ENCODE measurements around the gene PPP1R13L.

Gene PPP1R13L

GRCh38 chr19:45444318-45445041 lies 39.6 kb upstream of the PPP1R13L start:
- DNase-seq (ENCODE audit: low spot score) (peak; percentile 79), ATAC-seq (ENCODE audit: low read depth) (peak; percentile 20)
- H3K4me1 ChIP-seq (ENCODE audit: insufficient read depth, poor library complexity, severe bottlenecking), result peaks cover 44% of the 10 kb centered on the region
- H3K27ac ChIP-seq (ENCODE audit: poor library complexity, severe bottlenecking), result peak overlapping the region; percentile 90
- no peaks in the 10 kb centered on the region for H3K36me3 ChIP-seq (ENCODE audit: low read depth)
- no peak overlapping the region for H3K4me3 ChIP-seq (ENCODE audit: severe bottlenecking)
- no peaks in the 10 kb centered on the region for H3K9me3 ChIP-seq (ENCODE audit: severe bottlenecking)
- no peaks in the 10 kb centered on the region for H3K27me3 ChIP-seq (ENCODE audit: insufficient read depth, poor library complexity, severe bottlenecking)
- TF ChIP-seq, protein P1, sequence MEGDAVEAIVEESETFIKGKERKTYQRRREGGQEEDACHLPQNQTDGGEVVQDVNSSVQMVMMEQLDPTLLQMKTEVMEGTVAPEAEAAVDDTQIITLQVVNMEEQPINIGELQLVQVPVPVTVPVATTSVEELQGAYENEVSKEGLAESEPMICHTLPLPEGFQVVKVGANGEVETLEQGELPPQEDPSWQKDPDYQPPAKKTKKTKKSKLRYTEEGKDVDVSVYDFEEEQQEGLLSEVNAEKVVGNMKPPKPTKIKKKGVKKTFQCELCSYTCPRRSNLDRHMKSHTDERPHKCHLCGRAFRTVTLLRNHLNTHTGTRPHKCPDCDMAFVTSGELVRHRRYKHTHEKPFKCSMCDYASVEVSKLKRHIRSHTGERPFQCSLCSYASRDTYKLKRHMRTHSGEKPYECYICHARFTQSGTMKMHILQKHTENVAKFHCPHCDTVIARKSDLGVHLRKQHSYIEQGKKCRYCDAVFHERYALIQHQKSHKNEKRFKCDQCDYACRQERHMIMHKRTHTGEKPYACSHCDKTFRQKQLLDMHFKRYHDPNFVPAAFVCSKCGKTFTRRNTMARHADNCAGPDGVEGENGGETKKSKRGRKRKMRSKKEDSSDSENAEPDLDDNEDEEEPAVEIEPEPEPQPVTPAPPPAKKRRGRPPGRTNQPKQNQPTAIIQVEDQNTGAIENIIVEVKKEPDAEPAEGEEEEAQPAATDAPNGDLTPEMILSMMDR (IDR thresholded peaks at IDR 0.05; ENCODE audit: poor library complexity, severe bottlenecking), result peak; percentile 24

DNA sequence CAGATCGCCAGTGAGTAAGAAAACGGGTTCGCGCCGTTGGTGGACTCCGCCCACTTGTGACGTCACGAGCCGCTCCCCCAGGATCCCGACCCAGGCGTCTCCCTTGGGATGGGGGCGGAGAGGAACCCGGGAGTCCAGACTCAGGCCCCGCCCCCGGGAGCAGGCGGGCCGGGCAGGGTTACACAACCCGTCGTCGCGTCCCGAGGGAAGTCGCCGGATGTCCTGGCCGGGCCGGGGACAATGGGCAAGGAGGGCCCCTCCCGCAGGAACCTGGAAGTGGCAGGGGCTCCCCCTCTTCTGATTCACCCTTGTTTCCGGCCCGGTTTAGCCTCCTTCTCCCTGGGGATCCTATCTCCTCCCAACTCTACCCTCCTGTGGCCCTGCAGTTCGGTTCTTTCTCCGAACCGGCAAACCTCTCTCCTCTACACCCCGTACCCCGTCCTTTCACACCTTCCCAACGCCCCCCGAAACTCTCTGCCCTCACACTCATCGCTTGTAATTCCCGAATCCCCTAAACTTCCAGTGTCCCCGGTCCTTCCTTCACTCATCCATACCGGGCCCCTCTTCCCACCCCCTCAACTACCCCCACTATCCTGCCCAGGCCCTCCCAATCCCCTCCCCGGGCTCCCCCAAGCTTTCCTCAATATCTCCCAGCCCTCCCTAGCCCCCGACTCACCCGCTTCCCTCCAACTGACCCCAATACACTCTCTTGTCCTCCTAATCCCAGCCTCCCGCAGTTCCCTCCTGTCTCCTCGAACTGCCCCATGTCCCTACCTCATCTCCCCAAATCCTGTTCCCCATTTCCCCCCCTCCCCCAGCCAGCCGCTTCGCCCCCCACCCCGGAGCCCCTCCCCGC lies 38.8 kb upstream of the PPP1R13L start:
- Histone ChIP-seq H3K36me3 (ENCODE audit: low read depth) (no peaks in the 10 kb centered on the region), H3K4me1 (ENCODE audit: insufficient read depth, poor library complexity, severe bottlenecking) (peaks cover 40% of the 10 kb centered on the region), H3K27me3 (ENCODE audit: insufficient read depth, poor library complexity, severe bottlenecking) (no peaks in the 10 kb centered on the region), H3K4me3 (ENCODE audit: severe bottlenecking) (peak overlapping the region; percentile 20), H3K27ac (ENCODE audit: poor library complexity, severe bottlenecking) (peak overlapping the region; percentile 90), H3K9me3 (ENCODE audit: severe bottlenecking) (no peaks in the 10 kb centered on the region)
- TF ChIP-seq, protein P1 (IDR thresholded peaks at IDR 0.05; ENCODE audit: poor library complexity, severe bottlenecking), result no peak
- DNase-seq (ENCODE audit: low spot score) (peak; percentile 98), ATAC-seq (ENCODE audit: low read depth) (peak; percentile 56)

- Histone ChIP-seq H3K36me3 (ENCODE audit: low read depth) (no peaks in the 10 kb centered on the region), H3K27ac (ENCODE audit: poor library complexity, severe bottlenecking) (peak overlapping the region; percentile 90), H3K4me1 (ENCODE audit: insufficient read depth, poor library complexity, severe bottlenecking) (peaks cover 32% of the 10 kb centered on the region), H3K9me3 (ENCODE audit: severe bottlenecking) (no peaks in the 10 kb centered on the region), H3K27me3 (ENCODE audit: insufficient read depth, poor library complexity, severe bottlenecking) (no peaks in the 10 kb centered on the region), H3K4me3 (ENCODE audit: severe bottlenecking) (peak overlapping the region; percentile 20)
- no peak for DNase-seq (ENCODE audit: low spot score)
- TF ChIP-seq, protein P1 (IDR thresholded peaks at IDR 0.05; ENCODE audit: poor library complexity, severe bottlenecking), result no peak
- ATAC-seq (ENCODE audit: low read depth), result no peak
These were observed 38.1 kb upstream of the PPP1R13L start for GRCh38 chr19:45442778-45443461.

GRCh38 chr19:45442408-45442777 lies 37.5 kb upstream of the PPP1R13L start:
- TF ChIP-seq, protein P1 (IDR thresholded peaks at IDR 0.05; ENCODE audit: poor library complexity, severe bottlenecking), result no peak
- ATAC-seq (ENCODE audit: low read depth) (no peak), DNase-seq (ENCODE audit: low spot score) (no peak)
- Histone ChIP-seq H3K27ac (ENCODE audit: poor library complexity, severe bottlenecking) (peak overlapping the region; percentile 90), H3K27me3 (ENCODE audit: insufficient read depth, poor library complexity, severe bottlenecking) (no peaks in the 10 kb centered on the region), H3K4me1 (ENCODE audit: insufficient read depth, poor library complexity, severe bottlenecking) (peaks cover 27% of the 10 kb centered on the region), H3K9me3 (ENCODE audit: severe bottlenecking) (no peaks in the 10 kb centered on the region), H3K36me3 (ENCODE audit: low read depth) (no peaks in the 10 kb centered on the region), H3K4me3 (ENCODE audit: severe bottlenecking) (no peak overlapping the region)
